Progenitor cell of endocrine pancreas (in vitro differentiated cells): ENCODE data around the gene DNMT3A. TPM values are rescaled to one million over a fixed set of nuclear protein-coding genes. Genes with fewer than 3 reads are reported as not detected.

Experiments used
- DNase-seq: peaks from one replicate; pipeline ENCODE4 v3.0.0; 2021; ENCODE audit warnings: low spot score; ENCODE audit not compliant: unreplicated experiment
- H3K27ac Mint-ChIP-seq: 2 replicates; pipeline ENCODE4 v1.8.0; 2021; ENCODE audit warnings: mild to moderate bottlenecking, moderate library complexity, mixed read lengths
- H3K27me3 Mint-ChIP-seq: 2 replicates; pipeline ENCODE4 v1.8.0; 2021; ENCODE audit warnings: mixed read lengths
- H3K36me3 Mint-ChIP-seq: 2 replicates; pipeline ENCODE4 v1.8.0; 2022; ENCODE audit warnings: mixed read lengths; ENCODE audit not compliant: insufficient read depth
- H3K4me1 Mint-ChIP-seq: 2 replicates; pipeline ENCODE4 v1.8.0; 2021; ENCODE audit warnings: low read depth, mixed read lengths
- H3K4me3 Mint-ChIP-seq: 2 replicates; pipeline ENCODE4 v1.8.0; 2021; ENCODE audit warnings: low read depth, mild to moderate bottlenecking, moderate library complexity, mixed read lengths
- H3K9me3 Mint-ChIP-seq: 2 replicates; pipeline ENCODE4 v1.8.0; 2021; ENCODE audit warnings: low read depth, mixed read lengths
- total RNA-seq: library from RNA; stranded (reverse); gene quantifications from 2 replicates; pipeline ENCODE4 v1.2.1, GENCODE V29; 2021
- TF ChIP-seq, protein P1 (sequence below): fragments of 200-600 bp; sonication (generic); IDR thresholded peaks from one replicate; pipeline ENCODE4 v1.5.0; 2021; ENCODE audit warnings: antibody characterized with exemption, mild to moderate bottlenecking; ENCODE audit not compliant: unreplicated experiment

Gene DNMT3A
- total RNA-seq, 1 donor from 2014 or later, result 168 TPM

DNA sequence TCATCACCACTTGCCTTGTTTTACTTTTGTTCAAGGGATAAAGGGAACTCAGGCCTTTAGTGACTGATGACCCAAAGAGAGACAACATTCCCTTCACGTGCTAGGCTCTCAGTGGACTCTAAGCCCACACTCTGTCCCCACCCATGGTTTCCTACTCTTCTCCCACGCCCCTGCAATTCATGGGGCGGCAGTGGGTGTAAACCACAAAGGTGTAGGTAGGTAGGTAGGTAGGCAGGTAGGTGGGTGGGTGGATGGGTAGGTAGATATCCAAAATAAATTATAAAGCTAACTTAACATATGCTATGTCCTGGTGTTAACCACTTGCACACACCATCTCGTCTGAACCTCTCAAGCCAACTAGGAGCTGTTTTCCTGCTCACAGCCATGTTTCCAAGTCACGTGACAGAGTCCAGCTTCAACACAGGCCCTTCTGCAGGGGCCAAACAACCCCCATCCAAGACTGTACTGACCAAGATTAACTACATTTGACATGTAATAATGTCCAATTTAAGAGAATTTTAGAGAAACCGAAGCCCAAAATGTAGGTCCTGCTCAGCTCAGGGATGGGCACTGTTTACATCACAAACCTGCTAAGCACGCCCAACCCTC lies 33.7 kb downstream of the DNMT3A start:
- peaks cover 6% of the 10 kb centered on the region for H3K4me1 Mint-ChIP-seq

DNA sequence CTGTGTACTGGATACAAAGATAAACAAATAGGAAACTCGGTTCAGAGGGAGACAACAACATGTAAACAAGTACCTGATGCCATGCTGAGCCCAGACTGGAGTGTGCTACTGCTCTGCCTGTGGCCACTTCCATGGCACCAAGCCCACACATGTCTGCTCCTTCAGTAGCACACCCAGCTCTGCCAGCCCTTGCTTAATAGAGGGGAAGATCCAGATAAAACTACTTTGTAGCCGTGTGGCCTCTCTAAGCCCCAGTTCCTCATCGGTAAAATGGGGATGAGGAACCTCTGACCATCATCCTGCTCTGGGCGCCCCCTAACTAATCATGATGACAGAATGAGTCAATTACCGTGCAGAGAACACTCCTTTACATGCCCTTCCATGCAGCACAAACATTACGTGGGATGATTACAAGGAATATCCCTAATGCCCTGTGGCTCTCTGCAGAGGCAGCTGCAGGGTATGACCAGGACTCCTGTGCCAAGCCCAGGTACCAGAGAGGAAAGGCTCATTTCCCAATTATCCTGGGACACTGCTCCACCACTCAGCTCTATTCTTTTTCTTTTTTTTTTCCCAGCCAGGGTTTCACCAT lies 34.9 kb downstream of the DNMT3A start:
- Mint-ChIP-seq H3K27me3 (no peaks in the 10 kb centered on the region), H3K36me3 (peaks cover 8% of the 10 kb centered on the region), H3K4me3 (no peak overlapping the region), H3K4me1 (peaks cover 6% of the 10 kb centered on the region), H3K27ac (no peak overlapping the region), H3K9me3 (no peaks in the 10 kb centered on the region)
- DNase-seq, result no peak
- TF ChIP-seq, protein P1, sequence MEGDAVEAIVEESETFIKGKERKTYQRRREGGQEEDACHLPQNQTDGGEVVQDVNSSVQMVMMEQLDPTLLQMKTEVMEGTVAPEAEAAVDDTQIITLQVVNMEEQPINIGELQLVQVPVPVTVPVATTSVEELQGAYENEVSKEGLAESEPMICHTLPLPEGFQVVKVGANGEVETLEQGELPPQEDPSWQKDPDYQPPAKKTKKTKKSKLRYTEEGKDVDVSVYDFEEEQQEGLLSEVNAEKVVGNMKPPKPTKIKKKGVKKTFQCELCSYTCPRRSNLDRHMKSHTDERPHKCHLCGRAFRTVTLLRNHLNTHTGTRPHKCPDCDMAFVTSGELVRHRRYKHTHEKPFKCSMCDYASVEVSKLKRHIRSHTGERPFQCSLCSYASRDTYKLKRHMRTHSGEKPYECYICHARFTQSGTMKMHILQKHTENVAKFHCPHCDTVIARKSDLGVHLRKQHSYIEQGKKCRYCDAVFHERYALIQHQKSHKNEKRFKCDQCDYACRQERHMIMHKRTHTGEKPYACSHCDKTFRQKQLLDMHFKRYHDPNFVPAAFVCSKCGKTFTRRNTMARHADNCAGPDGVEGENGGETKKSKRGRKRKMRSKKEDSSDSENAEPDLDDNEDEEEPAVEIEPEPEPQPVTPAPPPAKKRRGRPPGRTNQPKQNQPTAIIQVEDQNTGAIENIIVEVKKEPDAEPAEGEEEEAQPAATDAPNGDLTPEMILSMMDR, result no peak

More for the DNA sequence above, 33.7 kb downstream of the DNMT3A start:
- Mint-ChIP-seq H3K36me3 (peaks cover 4% of the 10 kb centered on the region), H3K4me3 (no peak overlapping the region), H3K9me3 (no peaks in the 10 kb centered on the region), H3K27me3 (no peaks in the 10 kb centered on the region), H3K27ac (no peak overlapping the region)
- TF ChIP-seq, protein P1, result no peak
- DNase-seq, result no peak

DNA sequence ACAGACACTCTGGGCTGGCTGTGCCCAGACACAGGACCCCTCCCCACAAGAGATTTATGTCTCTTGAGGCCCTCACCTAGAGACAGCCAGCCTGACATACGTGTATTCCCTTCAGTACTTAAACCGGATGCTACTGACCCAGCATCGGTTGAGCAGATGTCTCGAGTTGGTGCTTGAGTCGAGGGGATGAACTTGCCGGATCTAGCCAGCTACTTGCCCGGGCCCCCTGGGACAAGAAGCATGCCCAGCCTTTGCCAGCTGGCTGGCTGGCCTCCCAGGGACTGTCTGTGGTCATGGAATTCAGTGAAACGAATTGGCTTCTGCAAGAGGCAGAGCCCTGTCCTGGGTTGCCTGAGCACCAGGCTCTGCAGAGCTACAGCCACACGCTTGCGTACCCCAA lies 36.0 kb downstream of the DNMT3A start:
- H3K9me3 Mint-ChIP-seq, result no peaks in the 10 kb centered on the region
- no peak for DNase-seq
- H3K4me1 Mint-ChIP-seq, result peaks cover 6% of the 10 kb centered on the region
- no peak overlapping the region for H3K27ac Mint-ChIP-seq
- H3K27me3 Mint-ChIP-seq, result no peaks in the 10 kb centered on the region
- TF ChIP-seq, protein P1, result no peak
- H3K36me3 Mint-ChIP-seq, result peaks cover 10% of the 10 kb centered on the region
- H3K4me3 Mint-ChIP-seq, result no peak overlapping the region

DNA sequence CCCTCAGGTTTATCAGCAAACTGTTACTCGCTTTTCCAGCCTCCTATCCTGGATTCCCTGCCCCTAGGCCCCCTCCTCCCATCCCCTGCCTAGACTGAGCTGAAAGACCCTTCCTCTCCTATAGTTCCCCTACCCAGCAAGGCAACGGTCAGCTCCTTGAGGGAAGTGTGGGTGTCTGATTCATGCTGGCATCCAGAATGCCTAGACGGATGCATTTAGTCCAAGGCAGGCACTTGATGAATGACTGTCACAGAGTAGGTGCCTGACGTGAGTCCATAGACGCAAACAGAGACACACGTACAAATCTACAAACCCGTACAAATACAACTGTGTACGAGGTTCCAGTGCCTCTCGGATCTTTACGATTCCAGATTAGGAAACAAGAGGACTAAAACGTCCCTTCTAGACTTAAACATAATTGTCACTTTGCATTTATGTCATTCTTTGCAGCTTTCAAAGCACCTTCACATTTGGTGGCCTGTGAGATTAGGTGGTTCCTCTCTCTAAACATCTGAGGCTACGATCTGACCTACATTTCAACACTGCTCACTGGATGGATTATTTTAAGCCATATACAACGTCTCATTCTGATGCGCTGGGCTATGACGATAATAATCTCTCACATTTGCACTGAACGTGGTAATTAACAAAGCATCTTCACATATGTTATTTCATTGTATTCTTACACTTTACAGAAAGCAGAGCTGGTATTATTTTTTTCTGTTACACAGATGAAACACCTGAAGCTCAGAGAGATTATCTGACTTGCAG lies 36.7 kb downstream of the DNMT3A start:
- H3K27me3 Mint-ChIP-seq, result no peaks in the 10 kb centered on the region
- H3K4me1 Mint-ChIP-seq, result no peaks in the 10 kb centered on the region
- H3K9me3 Mint-ChIP-seq, result no peaks in the 10 kb centered on the region
- H3K27ac Mint-ChIP-seq, result no peak overlapping the region
- TF ChIP-seq, protein P1, result no peak
- H3K36me3 Mint-ChIP-seq, result peaks cover 8% of the 10 kb centered on the region
- H3K4me3 Mint-ChIP-seq, result no peak overlapping the region
- DNase-seq, result no peak

DNA sequence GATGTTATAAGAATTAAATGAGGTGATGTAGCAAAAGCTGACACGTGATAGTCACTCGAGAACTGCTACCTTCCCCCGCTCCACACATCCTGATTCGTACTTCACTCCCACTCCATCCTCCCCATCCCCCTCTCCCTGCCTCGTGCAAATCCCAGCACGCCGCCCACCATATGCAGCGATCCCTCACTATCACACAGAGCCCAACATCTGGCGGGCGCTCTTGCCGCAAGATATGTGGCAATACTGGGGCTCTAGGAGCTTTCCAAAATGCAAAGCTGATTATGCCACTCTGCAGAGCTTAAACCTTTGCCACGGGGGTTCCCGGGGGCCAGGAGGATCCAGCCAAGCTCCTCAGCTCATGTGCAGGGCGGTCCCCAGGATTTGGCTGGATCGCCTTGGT lies 37.4 kb downstream of the DNMT3A start:
- no peak overlapping the region for H3K4me3 Mint-ChIP-seq
- DNase-seq, result no peak
- H3K27ac Mint-ChIP-seq, result no peak overlapping the region

More for the DNA sequence above, 37.4 kb downstream of the DNMT3A start:
- TF ChIP-seq, protein P1, result no peak
- Mint-ChIP-seq H3K27me3 (no peaks in the 10 kb centered on the region), H3K9me3 (no peaks in the 10 kb centered on the region), H3K36me3 (peaks cover 8% of the 10 kb centered on the region), H3K4me1 (no peaks in the 10 kb centered on the region)
